Epidermal melanocyte (primary cell): ENCODE measurements around the gene SDK1.

Source experiments
- DNase-seq: peaks from one replicate; pipeline ENCODE4 v3.0.0; 2011; ENCODE audit warnings: low spot score; ENCODE audit not compliant: insufficient read length

SDK1 gene

GRCh38 chr7:3866277-3866676, 565.2 kb downstream of the SDK1 start:
- no peak for DNase-seq

- DNase-seq: no peak
These were observed 566.8 kb downstream of the SDK1 start for GRCh38 chr7:3867863-3868262.

GRCh38 chr7:3879355-3880075, 578.5 kb downstream of the SDK1 start:
- no peak for DNase-seq

- DNase-seq: no peak
These were observed 579.4 kb downstream of the SDK1 start for GRCh38 chr7:3880228-3880987.

GRCh38 chr7:3882782-3883181, 581.7 kb downstream of the SDK1 start:
- DNase-seq: no peak

DNA sequence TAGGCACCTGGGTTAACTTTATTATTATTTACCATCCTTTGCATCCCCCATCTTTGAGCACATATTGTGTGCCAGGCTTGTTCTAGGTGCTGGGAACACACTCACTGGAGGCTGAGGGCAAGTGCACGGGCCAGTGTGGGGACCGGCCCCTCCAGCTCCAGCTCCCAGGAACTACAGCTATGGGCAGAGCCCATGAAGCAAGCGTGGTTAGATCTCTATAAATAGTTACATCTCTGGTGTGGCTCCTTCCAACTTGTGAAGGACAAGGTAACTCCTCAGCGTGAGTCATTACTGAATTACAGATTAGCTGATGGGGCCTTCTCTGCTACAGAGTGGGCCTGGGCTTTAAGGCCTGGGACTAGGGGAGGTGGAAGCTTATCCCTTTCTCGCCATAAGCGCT, 583.5 kb downstream of the SDK1 start:
- DNase-seq: no peak

GRCh38 chr7:3887096-3887690, 586.1 kb downstream of the SDK1 start:
- DNase-seq: no peak

DNA sequence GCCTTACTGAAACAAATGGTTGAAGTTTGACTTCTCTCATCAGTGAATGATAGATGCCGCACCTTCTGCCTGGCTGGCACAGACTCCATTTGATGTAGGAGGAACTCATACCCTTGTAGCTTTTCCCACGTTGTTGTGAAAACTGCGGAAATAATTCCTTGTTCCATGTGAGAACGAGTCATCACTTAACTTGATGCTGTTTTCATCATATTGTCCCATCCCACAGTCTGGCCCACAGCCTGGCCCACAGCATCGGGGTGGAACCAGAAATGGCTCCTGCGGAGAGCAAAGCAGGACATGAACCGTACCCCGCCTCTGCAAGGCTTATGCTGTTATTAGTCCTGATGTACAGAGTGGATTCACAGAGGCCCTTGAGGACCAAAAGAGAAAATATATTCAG, 587.0 kb downstream of the SDK1 start:
- DNase-seq: no peak

DNA sequence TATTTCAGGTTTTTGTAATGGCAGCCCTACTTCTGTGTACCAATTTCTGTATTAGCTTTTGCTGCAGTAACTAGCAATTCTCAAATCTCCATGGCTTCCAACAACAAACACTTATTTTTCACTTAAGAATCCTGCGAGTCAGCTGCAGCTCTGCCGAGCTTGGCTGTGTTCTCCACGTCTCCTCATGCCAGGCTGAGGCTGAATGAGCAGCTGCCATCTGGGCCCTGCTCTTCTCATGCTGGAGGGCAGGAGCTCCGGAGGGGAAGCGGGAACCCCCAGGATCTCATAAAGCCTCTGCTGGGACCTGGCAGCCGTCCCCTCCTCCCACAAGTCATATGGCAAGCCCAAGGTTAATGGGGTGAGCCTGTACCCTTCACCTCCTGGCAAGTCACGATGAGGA, 591.1 kb downstream of the SDK1 start:
- no peak for DNase-seq

DNA sequence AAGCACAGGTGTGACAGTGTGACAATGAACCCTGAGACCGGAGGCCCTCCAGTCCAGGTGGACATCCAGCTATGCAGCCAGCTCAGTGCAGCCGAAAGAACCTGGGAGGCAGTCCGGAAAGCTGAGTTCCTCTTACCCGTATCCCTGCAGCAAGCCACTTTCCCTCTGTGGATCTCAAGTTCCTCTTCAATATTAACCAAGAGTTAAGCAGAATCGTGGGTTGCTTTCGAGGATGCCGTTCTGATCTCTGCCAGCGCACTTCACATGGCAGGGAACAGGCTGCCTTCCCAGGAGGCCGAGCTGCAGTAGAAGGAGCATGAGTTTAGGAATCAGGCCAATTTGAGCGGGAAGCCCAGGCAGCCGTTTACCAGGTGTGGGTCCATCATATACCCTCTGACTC, 591.6 kb downstream of the SDK1 start:
- no peak for DNase-seq

DNA sequence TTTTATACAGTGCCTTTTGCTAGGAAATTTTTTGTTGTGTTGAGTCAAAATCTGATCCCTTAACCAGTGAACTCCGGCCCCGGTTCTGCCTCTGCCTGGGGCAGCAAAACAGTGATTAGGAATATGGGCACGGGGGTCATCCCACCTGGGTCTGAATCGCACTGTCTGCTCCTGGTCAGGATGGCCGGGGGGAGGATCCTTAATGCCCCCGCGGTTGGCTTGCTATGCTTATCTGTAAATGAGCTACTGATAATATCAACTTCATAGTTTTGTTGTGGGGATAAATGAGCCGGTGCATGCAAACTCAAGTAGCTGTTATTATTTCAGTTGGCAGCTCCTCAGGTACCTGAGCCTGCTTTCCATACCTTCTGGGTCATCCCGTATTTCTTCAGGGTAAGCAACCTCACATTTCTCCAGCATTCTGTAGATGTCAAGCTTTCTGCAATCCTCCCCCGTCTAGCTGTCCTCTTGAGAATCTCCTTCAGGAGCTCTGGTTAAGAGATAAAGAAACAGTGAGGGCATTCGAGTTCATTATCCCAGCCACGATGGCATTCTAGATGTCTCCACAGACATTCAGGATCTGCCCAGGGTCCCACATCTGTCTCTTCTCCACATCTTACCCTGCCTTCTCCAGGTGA, 592.2 kb downstream of the SDK1 start:
- DNase-seq: no peak

GRCh38 chr7:3893789-3894153, 592.7 kb downstream of the SDK1 start:
- no peak for DNase-seq

DNA sequence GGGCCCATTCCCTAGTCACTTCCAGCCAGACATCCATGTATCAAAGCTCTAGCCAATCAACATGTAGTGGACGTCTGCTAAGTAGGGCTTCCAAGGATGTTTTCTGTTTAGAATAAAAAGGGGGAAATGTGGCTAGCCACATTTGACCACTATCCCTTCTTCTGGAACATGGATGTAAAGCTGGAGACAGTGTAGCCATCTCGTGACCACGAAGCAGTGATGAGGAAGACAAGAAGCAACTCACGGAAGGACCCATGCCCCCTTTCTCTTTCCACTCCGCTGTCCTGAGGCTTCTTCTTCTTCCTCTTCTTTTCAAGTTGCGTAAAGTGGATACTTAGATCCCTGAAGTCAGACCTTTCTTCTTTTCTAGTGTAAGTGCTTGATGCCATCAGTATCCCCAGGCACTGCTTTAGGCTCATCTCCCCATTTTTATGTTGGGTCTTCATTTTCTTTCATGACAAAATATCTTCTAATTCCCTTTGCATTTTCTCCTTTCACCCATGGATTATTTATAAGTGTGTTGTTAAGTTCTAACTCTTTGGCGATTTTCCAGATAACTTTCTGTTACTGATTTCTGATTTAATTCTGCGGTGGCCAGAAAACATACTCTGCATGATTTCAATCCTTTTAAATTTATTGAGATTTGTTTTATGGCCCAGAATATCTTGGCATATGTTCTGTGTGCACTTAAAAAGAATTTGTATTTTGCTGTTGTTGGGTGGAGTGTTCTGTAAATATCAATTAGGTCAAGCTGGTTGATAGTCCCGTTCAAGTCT, 594.5 kb downstream of the SDK1 start:
- no peak for DNase-seq

- DNase-seq: no peak
These were observed 595.2 kb downstream of the SDK1 start for GRCh38 chr7:3896169-3896765.

GRCh38 chr7:3897430-3898372, 596.6 kb downstream of the SDK1 start:
- no peak for DNase-seq

DNA sequence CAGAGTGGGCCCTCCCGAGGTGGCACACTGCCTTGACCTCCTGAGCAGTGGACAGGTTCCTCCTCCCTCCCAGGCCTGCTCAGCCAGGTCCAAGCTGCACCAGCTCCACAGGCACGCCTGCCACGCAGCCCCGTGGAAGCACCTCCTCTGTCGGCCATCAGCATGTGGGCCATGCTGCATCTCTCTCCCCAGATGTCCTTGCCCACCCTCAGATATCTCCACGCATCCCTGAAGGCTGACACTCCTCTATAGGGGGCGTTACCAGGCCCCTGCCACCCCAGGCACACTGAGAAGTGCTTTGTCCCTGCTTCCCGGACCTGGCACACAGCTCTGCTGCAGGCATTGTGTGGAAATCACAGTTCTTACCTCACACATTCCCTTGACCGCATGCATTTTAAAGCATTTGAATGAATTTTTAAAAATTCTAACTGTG, 598.5 kb downstream of the SDK1 start:
- DNase-seq: no peak

GRCh38 chr7:3908153-3908552, 607.1 kb downstream of the SDK1 start:
- no peak for DNase-seq

GRCh38 chr7:3909128-3909527, 608.1 kb downstream of the SDK1 start:
- DNase-seq: no peak

- DNase-seq: no peak
These were observed 609.0 kb downstream of the SDK1 start for GRCh38 chr7:3910054-3910453.

DNA sequence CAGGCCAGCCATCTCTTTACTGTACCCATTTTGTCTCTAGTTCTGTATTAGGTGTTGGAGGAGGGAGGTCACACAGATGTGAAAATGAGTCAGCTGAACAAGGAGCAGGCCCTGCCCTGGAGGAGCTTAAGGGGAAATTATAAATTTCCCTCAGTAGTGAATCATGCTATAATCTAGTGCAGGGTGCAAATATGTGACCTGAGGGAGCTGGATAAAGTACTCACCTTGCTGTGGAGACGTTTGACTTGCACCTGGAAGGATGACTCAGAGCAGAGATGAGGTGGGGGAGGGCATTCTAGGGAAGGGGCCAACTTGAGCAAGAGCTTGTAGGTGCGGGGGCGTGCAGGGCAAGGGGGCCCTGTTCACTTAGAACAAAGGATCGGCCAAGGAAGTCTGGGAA, 610.6 kb downstream of the SDK1 start:
- DNase-seq: no peak
